Posterior vena cava (tissue), 2 donors: ENCODE results near the gene CNDP2. TPM values are rescaled to one million over a fixed set of nuclear protein-coding genes. Genes with fewer than 3 reads are reported as not detected.

ENCODE experiments used
- DNase-seq: peaks from one replicate; pipeline ENCODE4 v3.0.0-alpha.2; 2020; ENCODE audit warnings: low spot score
- intact Hi-C, 2 donors: fragments of 100-400 bp; cut with DNase I; formaldehyde crosslinking; loops; one replicate each; pipeline versions ENCODE4 v1.14.1 to v1.14.2; 2022 to 2023
- total RNA-seq, 2 donors: library from RNA; stranded (reverse); fragmentation: NEBNext Ultra II Directional; extraction: Animal tissue kit (Norgen Biotek cat#: 25700); gene quantifications; one replicate each; pipeline ENCODE4 v1.2.1, GENCODE V29; 2021
- donor health status: DM: yes; HTN: yes; CAD: no.
- donor health status: DM: yes; HTN: yes; CAD: no.

The CNDP2 gene
- total RNA-seq, 2 donors from 2014 or later = 73.5 to 75.0 TPM

DNA sequence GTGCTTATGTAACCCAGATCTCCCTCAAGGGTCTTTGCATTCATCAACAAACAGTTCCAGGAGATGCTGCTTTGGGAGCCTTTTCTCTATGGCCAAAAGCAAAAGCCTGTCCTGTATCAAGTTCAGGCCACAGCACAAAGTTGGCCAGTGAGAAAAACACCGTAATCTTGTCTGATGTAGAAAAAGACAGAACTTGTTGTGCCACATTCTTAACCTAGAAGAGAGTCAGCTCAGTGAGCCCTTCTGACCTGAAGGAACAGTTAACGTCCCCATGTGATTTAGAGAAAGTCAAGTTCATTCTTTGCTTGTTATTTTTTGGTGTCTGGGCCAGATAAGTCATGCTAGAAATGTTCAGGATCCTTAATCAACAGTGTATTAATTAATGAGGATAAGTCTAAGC is 30.3 kb downstream of the CNDP2 start:
- intact Hi-C loops = no loop called here

GRCh38 chr18:74528478-74528877 is 32.3 kb downstream of the CNDP2 start:
- intact Hi-C loops = no loop called here
- no peak for DNase-seq

More for the DNA sequence above, 30.3 kb downstream of the CNDP2 start:
- DNase-seq = no peak

- intact Hi-C loops = no loop called here
Measured at GRCh38 chr18:74528913-74529312, 32.8 kb downstream of the CNDP2 start.

DNA sequence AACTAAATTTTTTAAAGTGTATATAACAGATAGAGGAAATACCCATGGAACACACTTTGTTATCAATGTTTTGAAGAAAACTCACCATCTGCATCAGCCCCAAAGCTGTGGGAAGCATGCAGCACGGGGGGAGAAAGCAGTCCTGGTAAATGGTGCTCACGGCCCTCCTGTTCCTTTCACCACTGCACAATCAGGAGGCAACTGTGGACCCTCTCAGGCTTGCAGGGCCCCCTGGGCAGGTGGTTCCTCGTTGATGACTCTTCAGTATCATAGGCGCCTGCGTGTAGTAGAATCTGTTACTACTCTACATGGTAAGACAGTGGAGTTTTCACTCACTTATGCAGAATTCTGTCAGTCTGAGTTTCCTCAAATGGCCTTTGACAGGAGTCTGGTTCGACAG is 33.2 kb downstream of the CNDP2 start:
- peak; percentile 30 for DNase-seq
- intact Hi-C loops = no loop called here

More at GRCh38 chr18:74528913-74529312, 32.8 kb downstream of the CNDP2 start:
- DNase-seq = no peak

DNA sequence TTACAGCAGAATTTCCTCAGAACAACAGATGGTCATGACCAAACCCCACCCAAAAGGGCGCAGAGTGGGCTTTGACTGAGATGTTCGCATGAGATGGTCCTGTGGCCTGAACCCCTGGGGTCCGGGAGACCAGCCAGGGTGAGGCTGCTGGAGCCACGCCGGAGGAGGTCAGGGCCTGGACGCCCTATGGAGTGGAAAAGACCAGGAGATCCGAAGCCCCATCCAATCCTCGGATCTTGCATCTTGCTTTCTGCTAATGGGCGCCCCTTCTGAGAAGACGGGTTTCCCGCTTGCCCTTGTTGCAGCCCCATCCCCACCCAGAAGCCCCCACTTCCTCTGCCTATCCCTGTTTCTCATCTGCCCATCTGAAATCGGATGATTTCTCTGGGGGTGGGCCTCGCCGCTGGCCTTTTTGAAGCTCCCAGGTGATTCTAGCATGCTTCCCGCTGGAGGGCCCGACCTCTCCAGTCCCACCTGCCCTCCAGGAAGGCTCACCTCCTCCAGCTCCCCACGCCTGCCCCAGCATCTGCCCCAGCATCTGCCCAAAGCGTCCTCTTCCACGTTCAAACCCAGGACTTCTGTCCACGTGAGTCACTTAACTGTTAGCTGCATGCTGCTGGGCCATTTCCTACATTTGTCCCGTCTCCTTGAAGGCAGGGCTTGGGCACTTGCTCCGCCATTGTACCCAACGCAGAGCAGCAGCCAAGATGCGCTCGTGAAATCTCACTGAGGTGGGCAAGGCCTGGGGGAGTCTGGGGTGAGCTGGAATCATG is 33.8 kb downstream of the CNDP2 start:
- peak; percentile 68 for DNase-seq
- intact Hi-C loops = no loop called here

DNA sequence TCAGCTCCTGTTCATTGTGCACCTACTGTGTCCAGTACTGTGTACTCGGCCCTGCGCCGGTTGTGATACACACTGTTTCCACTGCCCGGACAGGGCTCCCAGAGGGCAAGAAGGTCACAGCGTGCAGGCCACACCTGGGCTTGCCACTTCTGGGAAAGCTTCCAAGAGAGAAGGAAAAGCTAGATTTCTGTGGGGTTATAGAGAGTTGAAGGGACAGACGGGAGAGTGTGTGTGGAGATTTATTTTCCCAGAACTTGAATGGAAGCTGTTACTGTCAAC is 34.4 kb downstream of the CNDP2 start:
- no peak for DNase-seq
- intact Hi-C loops = no loop called here

DNA sequence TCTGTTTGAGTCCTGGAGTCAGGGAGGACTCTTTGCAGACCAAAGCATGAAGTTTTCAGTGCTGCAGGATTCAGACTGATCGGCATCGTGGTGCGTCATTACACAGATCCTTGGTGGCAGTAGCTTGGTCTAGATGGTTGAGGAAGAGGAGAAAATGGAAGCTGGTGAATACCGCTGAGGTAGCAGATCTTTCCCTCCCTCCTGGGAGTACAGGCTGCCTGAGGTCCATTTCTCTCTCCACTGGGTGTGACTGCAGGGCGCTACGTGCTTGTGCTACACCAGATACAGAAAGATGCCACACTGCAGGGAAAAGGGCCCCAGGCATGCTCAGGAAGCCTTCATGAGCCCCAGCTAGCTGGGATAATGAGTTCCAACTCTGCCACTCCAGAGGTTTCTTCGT is 34.9 kb downstream of the CNDP2 start:
- intact Hi-C loops = no loop called here
- DNase-seq = peak; percentile 32

DNA sequence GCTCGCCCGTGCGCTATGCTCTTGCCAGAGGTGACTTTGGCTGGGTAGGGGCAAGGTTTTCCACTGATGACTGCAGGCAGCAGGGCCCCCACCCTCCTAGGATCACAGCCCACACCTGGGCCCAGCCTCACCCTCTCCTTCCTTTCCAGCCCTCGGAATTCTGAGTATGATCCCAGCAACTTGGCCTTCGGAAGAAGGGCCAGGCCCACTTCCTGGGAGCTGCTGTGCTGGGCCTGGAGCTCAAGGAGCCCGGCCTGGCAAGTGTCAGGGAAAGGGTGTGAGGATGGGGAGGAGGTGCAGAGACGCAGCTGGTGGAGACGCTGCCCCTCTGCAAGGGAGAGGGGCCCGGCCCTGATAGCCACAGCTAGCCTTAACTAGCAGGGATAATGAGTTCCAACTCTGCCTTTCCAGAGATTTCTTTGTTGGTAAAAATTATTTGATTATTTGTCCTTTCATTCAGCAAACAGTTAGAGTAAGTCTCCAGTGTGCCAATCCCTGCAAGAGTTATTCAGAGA is 36.4 kb downstream of the CNDP2 start:
- peak; percentile 43 for DNase-seq
- intact Hi-C loops = no loop called here

DNA sequence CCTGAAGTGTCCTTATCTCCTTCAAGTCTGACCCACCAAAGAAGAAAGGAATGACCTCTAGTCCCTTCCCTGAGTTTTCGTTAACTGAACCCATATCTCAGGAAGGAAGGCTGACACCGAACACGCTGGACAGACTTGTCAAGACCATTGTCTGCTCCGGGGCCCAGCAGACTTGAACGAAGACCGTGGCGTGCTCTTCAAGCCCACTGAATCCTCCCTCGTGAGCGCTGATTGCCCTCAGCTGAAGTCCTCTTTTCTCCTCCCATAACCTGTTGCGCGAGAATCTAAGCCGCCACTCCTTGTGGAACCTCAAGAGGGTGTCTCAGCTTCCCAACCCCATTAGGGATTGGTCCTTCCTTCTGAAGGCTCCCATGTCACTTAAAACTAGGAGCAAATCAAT is 37.5 kb downstream of the CNDP2 start:
- intact Hi-C loops = no loop called here
- peak; percentile 34 for DNase-seq

DNA sequence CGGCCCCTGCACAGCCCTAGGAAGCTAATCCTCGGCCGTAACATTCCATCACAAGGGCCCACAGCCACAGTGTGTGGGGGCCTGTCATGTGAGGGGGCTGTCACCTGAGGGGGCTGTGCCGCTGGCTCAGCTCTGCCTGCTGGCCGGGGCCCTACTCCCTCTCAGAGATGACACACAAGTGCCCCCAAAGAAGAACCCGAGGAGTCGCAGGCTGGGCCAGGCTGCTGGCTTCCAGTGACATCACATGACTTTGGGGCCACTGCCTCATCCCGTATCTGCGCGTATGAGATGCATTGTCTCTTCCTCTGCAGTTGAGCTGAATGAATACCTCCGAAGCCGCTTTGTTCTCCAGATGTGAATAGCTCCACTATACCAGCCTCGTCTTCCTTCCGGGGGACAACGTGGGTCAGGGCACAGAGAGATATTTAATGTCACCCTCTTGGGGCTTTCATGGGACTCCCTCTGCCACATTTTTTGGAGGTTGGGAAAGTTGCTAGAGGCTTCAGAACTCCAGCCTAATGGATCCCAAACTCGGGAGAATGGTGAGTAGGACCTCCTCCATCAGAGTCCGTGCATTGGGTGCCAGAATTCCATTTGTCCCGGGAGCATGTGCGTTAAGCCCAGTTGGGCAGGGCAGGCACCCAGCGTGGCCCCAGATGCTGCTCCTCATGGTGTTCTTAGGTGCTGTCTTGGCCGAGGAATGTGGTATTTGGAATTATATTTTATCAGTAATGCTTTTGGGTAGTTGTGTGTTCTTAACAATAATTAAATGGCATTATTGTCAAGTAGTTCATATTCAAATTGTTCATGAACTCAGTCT is 38.2 kb downstream of the CNDP2 start, which contains the start of gene CNDP1:
Gene CNDP1 (plus strand): TSS at position 351 of the 820 bp plus-strand sequence. CDS start 168 bp downstream, at position 519.
- DNase-seq = peak; percentile 50
- intact Hi-C loops = no loop called here

- DNase-seq = peak; percentile 57
- intact Hi-C loops = no loop called here
Measured at GRCh38 chr18:74534981-74535649, 39.0 kb downstream of the CNDP2 start.

- intact Hi-C loops = no loop called here
- DNase-seq = peak; percentile 38
Measured at GRCh38 chr18:74539289-74539688, 43.1 kb downstream of the CNDP2 start.

- DNase-seq = no peak
- intact Hi-C loops = loop anchor here in 1 of 2 donors (10.0 kb wide), 1 partner anchor 346 kb away; no protein-coding TSS in a partner anchor
Measured at GRCh38 chr18:74540652-74541421, 44.7 kb downstream of the CNDP2 start.

GRCh38 chr18:74541703-74542555 is 45.8 kb downstream of the CNDP2 start:
- intact Hi-C loops = loop anchor here in 1 of 2 donors (10.0 kb wide), 1 partner anchor 347 kb away; no protein-coding TSS in a partner anchor
- DNase-seq = peak; percentile 47

DNA sequence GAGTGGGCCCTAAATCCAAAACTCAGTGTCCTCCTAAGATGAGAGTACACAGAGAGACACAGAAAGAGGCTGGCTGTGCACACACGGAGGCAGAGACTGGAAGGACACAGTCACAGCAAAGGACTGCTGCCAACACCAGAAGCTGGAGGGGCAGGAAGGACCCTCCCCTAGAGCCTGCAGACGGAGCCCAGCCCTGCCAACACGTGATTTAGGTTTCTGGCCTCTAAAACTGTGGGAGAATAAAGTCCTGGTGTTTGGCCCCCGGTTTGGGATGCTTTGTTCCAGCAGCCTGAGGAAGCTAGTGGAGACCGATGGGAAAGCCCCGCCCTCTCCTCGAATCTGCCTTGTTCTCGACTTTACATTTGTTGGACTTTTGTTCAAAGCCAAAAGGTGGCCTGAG is 48.7 kb downstream of the CNDP2 start:
- intact Hi-C loops = loop anchor here in 1 of 2 donors (10.0 kb wide), 1 partner anchor 350 kb away; no protein-coding TSS in a partner anchor
- peak; percentile 74 for DNase-seq

GRCh38 chr18:74546007-74546406 is 49.8 kb downstream of the CNDP2 start:
- intact Hi-C loops = loop anchor here in 1 of 2 donors (10.0 kb wide), 1 partner anchor 351 kb away; no protein-coding TSS in a partner anchor
- DNase-seq = no peak

GRCh38 chr18:74546751-74547530 is 50.8 kb downstream of the CNDP2 start:
- intact Hi-C loops = loop anchor here in 1 of 2 donors (10.0 kb wide), 1 partner anchor 352 kb away; no protein-coding TSS in a partner anchor
- peak; percentile 76 for DNase-seq
